Measurements from ENCODE around the gene PIP5K1A. TPM values are rescaled to one million over a fixed set of nuclear protein-coding genes. Genes with fewer than 3 reads are reported as not detected.
A peak's percentile ranks its signal among the peaks of the same experiment; 100 is the strongest.

Gene PIP5K1A
- total and polyA plus RNA-seq, 5 donors = 20.4 to 50.7 (median 35.8) TPM

GRCh38 chr1:151281225-151281968 lies 83.0 kb downstream of the PIP5K1A start:
- no peaks in the 10 kb centered on the region for H3K27me3 ChIP-seq (ENCODE audit: control insufficient read depth, insufficient read depth)
- WGBS = under 1% methylated on average over 48 of the region's 48 CpGs
- H3K27ac ChIP-seq (ENCODE audit: low read length) = peak overlapping the region; percentile 86
- H3K4me3 ChIP-seq (ENCODE audit: low read length) = peak overlapping the region; percentile 26
- no peaks in the 10 kb centered on the region for H3K4me1 ChIP-seq (ENCODE audit: control insufficient read depth, insufficient read depth, low read length)
- peak; percentile 84 to 88 for ATAC-seq
- peak; percentile 98 for DNase-seq
- intact Hi-C loops (cut with DNase I) = no loop called here
- H3K9me3 ChIP-seq (ENCODE audit: control insufficient read depth, low read length) = no peaks in the 10 kb centered on the region

- peak; percentile 100 for DNase-seq
- Histone ChIP-seq H3K27ac (ENCODE audit: low read length) (peak within 1 kb of the TSS; percentile 86), H3K4me3 (ENCODE audit: low read length) (peak within 1 kb of the TSS; percentile 70), H3K9me3 (ENCODE audit: control insufficient read depth, low read length) (no peaks in the 10 kb centered on the region), H3K4me1 (ENCODE audit: control insufficient read depth, insufficient read depth, low read length) (no peaks in the 10 kb centered on the region), H3K27me3 (ENCODE audit: control insufficient read depth, insufficient read depth) (no peaks in the 10 kb centered on the region)
- intact Hi-C loops (cut with DNase I) = no loop called here
- under 1% methylated on average over 74 of the region's 74 CpGs for whole genome bisulfite sequencing
- ATAC-seq = peak; percentile 94 to 96
Measured at GRCh38 chr1:151281969-151282882, 83.9 kb downstream of the PIP5K1A start, which contains the start of gene ZNF687. Gene ZNF687, plus strand, starts transcription at chr1:151282299. Its CDS starts 3,993 bp downstream, at chr1:151286292.

GRCh38 chr1:151282883-151283725 lies 84.8 kb downstream of the PIP5K1A start:
- peak; percentile 41 to 73 (median 72) for DNase-seq
- peak in 1 of 2 donors; percentile 2 for ATAC-seq
- intact Hi-C loops (cut with DNase I) = no loop called here
- 8% methylated on average over 44 of the region's 44 CpGs for WGBS
- no peaks in the 10 kb centered on the region for H3K4me1 ChIP-seq (ENCODE audit: control insufficient read depth, insufficient read depth, low read length)
- peak overlapping the region; percentile 70 for H3K4me3 ChIP-seq (ENCODE audit: low read length)
- H3K27ac ChIP-seq (ENCODE audit: low read length) = peak overlapping the region; percentile 83
- no peaks in the 10 kb centered on the region for H3K27me3 ChIP-seq (ENCODE audit: control insufficient read depth, insufficient read depth)
- H3K9me3 ChIP-seq (ENCODE audit: control insufficient read depth, low read length) = no peaks in the 10 kb centered on the region

GRCh38 chr1:151284013-151284577 lies 85.7 kb downstream of the PIP5K1A start:
- DNase-seq = peak in 1 of 3 donors; percentile 26
- intact Hi-C loops (cut with DNase I) = no loop called here
- H3K9me3 ChIP-seq (ENCODE audit: control insufficient read depth, low read length) = no peaks in the 10 kb centered on the region
- H3K4me3 ChIP-seq (ENCODE audit: low read length) = no peak overlapping the region
- no peaks in the 10 kb centered on the region for H3K27me3 ChIP-seq (ENCODE audit: control insufficient read depth, insufficient read depth)
- H3K4me1 ChIP-seq (ENCODE audit: control insufficient read depth, insufficient read depth, low read length) = no peaks in the 10 kb centered on the region
- WGBS = 61% methylated on average over 2 of the region's 2 CpGs
- no peak for ATAC-seq
- H3K27ac ChIP-seq (ENCODE audit: low read length) = no peak overlapping the region

- Histone ChIP-seq H3K27ac (ENCODE audit: low read length) (no peak overlapping the region), H3K27me3 (ENCODE audit: control insufficient read depth, insufficient read depth) (no peaks in the 10 kb centered on the region), H3K4me3 (ENCODE audit: low read length) (no peak overlapping the region), H3K4me1 (ENCODE audit: control insufficient read depth, insufficient read depth, low read length) (no peaks in the 10 kb centered on the region), H3K9me3 (ENCODE audit: control insufficient read depth, low read length) (no peaks in the 10 kb centered on the region)
- DNase-seq (peak in 1 of 3 donors; percentile 41), ATAC-seq (no peak)
- intact Hi-C loops (cut with DNase I) = no loop called here
- 81% methylated on average over 10 of the region's 10 CpGs for WGBS
Measured at GRCh38 chr1:151286619-151287340, 88.4 kb downstream of the PIP5K1A start.

- intact Hi-C loops (cut with DNase I) = no loop called here
- Histone ChIP-seq H3K27ac (ENCODE audit: low read length) (no peak overlapping the region), H3K4me3 (ENCODE audit: low read length) (no peak overlapping the region), H3K4me1 (ENCODE audit: control insufficient read depth, insufficient read depth, low read length) (no peaks in the 10 kb centered on the region), H3K9me3 (ENCODE audit: control insufficient read depth, low read length) (no peaks in the 10 kb centered on the region), H3K27me3 (ENCODE audit: control insufficient read depth, insufficient read depth) (no peaks in the 10 kb centered on the region)
- ATAC-seq (no peak), DNase-seq (peak in 1 of 3 donors; percentile 31)
- WGBS = 91% methylated on average over 7 of the region's 7 CpGs
Measured at GRCh38 chr1:151287341-151287699, 89.0 kb downstream of the PIP5K1A start.

- WGBS = 90% methylated on average over 22 of the region's 22 CpGs
- H3K4me1 ChIP-seq (ENCODE audit: control insufficient read depth, insufficient read depth, low read length) = no peaks in the 10 kb centered on the region
- no peaks in the 10 kb centered on the region for H3K9me3 ChIP-seq (ENCODE audit: control insufficient read depth, low read length)
- intact Hi-C loops (cut with DNase I) = no loop called here
- H3K27ac ChIP-seq (ENCODE audit: low read length) = no peak overlapping the region
- ATAC-seq (no peak), DNase-seq (no peak)
- no peak overlapping the region for H3K4me3 ChIP-seq (ENCODE audit: low read length)
- no peaks in the 10 kb centered on the region for H3K27me3 ChIP-seq (ENCODE audit: control insufficient read depth, insufficient read depth)
Measured at GRCh38 chr1:151287767-151288500, 89.6 kb downstream of the PIP5K1A start.

- Histone ChIP-seq H3K4me1 (ENCODE audit: control insufficient read depth, insufficient read depth, low read length) (no peaks in the 10 kb centered on the region), H3K27ac (ENCODE audit: low read length) (no peak overlapping the region), H3K4me3 (ENCODE audit: low read length) (no peak overlapping the region), H3K9me3 (ENCODE audit: control insufficient read depth, low read length) (no peaks in the 10 kb centered on the region), H3K27me3 (ENCODE audit: control insufficient read depth, insufficient read depth) (no peaks in the 10 kb centered on the region)
- intact Hi-C loops (cut with DNase I) = no loop called here
- WGBS = 86% methylated on average over 14 of the region's 14 CpGs
- no peak for ATAC-seq
- DNase-seq = no peak
Measured at GRCh38 chr1:151288502-151288901, 90.2 kb downstream of the PIP5K1A start.

GRCh38 chr1:151289080-151289935 lies 91.0 kb downstream of the PIP5K1A start:
- no peak overlapping the region for H3K4me3 ChIP-seq (ENCODE audit: low read length)
- no peak overlapping the region for H3K27ac ChIP-seq (ENCODE audit: low read length)
- 70% methylated on average over 18 of the region's 18 CpGs for WGBS
- H3K27me3 ChIP-seq (ENCODE audit: control insufficient read depth, insufficient read depth) = no peaks in the 10 kb centered on the region
- DNase-seq (no peak), ATAC-seq (peak in 1 of 2 donors; percentile 8)
- no peaks in the 10 kb centered on the region for H3K9me3 ChIP-seq (ENCODE audit: control insufficient read depth, low read length)
- intact Hi-C loops (cut with DNase I) = no loop called here
- H3K4me1 ChIP-seq (ENCODE audit: control insufficient read depth, insufficient read depth, low read length) = no peaks in the 10 kb centered on the region
